GM23248 (cell line): ENCODE results near the gene CMTR1. TPM values are rescaled to one million over a fixed set of nuclear protein-coding genes. Genes with fewer than 3 reads are reported as not detected.

Experiments used
- DNase-seq: peaks from one replicate; pipeline ENCODE4 v3.0.0-alpha.2; 2015
- H2AFZ ChIP-seq: fragments of 200-600 bp; sonication (generic); 2 replicates; pipeline ENCODE4 v1.6.1; 2016; ENCODE audit warnings: antibody characterized with exemption
- H3F3A ChIP-seq: fragments of 200-600 bp; sonication (generic); 2 replicates; pipeline ENCODE4 v1.6.1; 2016; ENCODE audit warnings: mild to moderate bottlenecking, antibody characterized with exemption, mixed run types; ENCODE audit not compliant: insufficient read depth
- H3K27ac ChIP-seq: fragments of 200-600 bp; sonication (generic); 2 replicates; pipeline ENCODE4 v1.5.1; 2016; ENCODE audit warnings: mild to moderate bottlenecking
- H3K27me3 ChIP-seq: fragments of 200-600 bp; sonication (generic); replicated peaks from 2 replicates; pipeline ENCODE4 v1.6.1; 2016; ENCODE audit warnings: mild to moderate bottlenecking; ENCODE audit not compliant: insufficient read depth
- H3K36me3 ChIP-seq: fragments of 200-600 bp; sonication (generic); 2 replicates; pipeline ENCODE4 v1.6.1; 2016; ENCODE audit warnings: low read depth, mild to moderate bottlenecking
- H3K4me1 ChIP-seq: fragments of 200-600 bp; sonication (generic); 2 replicates; pipeline ENCODE4 v1.6.1; 2016; ENCODE audit warnings: mild to moderate bottlenecking; ENCODE audit not compliant: insufficient read depth
- H3K4me2 ChIP-seq: fragments of 200-600 bp; sonication (generic); one replicate; pipeline ENCODE4 v1.6.1; 2016; ENCODE audit warnings: mild to moderate bottlenecking; ENCODE audit not compliant: unreplicated experiment
- H3K4me3 ChIP-seq: fragments of 200-600 bp; sonication (generic); 2 replicates; pipeline ENCODE4 v1.5.1; 2016; ENCODE audit warnings: mild to moderate bottlenecking
- H3K79me2 ChIP-seq: fragments of 200-600 bp; sonication (generic); 2 replicates; pipeline ENCODE4 v1.6.1; 2016; ENCODE audit warnings: mild to moderate bottlenecking; ENCODE audit not compliant: insufficient read depth
- H3K9ac ChIP-seq: fragments of 200-600 bp; sonication (generic); 2 replicates; pipeline ENCODE4 v1.6.1; 2016; ENCODE audit warnings: mild to moderate bottlenecking
- H3K9me2 ChIP-seq: fragments of 200-600 bp; sonication (generic); 2 replicates; pipeline ENCODE4 v1.6.1; 2016; ENCODE audit warnings: mixed run types, mild to moderate bottlenecking, moderate library complexity; ENCODE audit not compliant: insufficient read depth
- H3K9me3 ChIP-seq: fragments of 200-600 bp; sonication (generic); one replicate; pipeline ENCODE4 v1.6.1; 2017; ENCODE audit warnings: low read depth
- H4K20me1 ChIP-seq: fragments of 200-600 bp; sonication (generic); 2 replicates; pipeline ENCODE4 v1.6.0; 2016; ENCODE audit not compliant: insufficient read depth
- EZH2 ChIP-seq: fragments of 200-600 bp; sonication (generic); IDR thresholded peaks from 2 replicates; pipeline ENCODE4 v1.6.1; 2018; ENCODE audit warnings: antibody characterized with exemption, mild to moderate bottlenecking; ENCODE audit not compliant: insufficient read depth, poor library complexity, severe bottlenecking
- EZH2phosphoT487 ChIP-seq: fragments of 200-600 bp; sonication (generic); IDR thresholded peaks from 2 replicates; pipeline ENCODE4 v1.6.1; 2018; ENCODE audit warnings: antibody characterized with exemption, moderate library complexity, mild to moderate bottlenecking, low read depth; ENCODE audit not compliant: insufficient read depth
- whole genome bisulfite sequencing, 2 experiments: methylation state at CpG; one replicate each; pipeline ENCODE4 v1.1.6; 2015 to 2017; ENCODE audit warnings: low lambda C conversion rate in 2 of 2, low coverage in 1 of 2; ENCODE audit errors: missing lambda C conversion rate in 2 of 2; 5-methylcytosine and 5-hydroxymethylcytosine counted together
- in situ Hi-C: fragments of 300-500 bp; cut with MboI; formaldehyde crosslinking; loops from 2 replicates; pipeline ENCODE4 v1.15.0; 2020
- polyA plus RNA-seq: library from polyadenylated mRNA; unstranded; fragments of >200 nt; fragmentation: Nextera tagmentation; extraction: Ambion mirVana; gene quantifications from 2 replicates; pipeline ENCODE4 v1.2.1, GENCODE V29; 2016
- total RNA-seq: library from RNA; depleted of rRNA; stranded (reverse); fragments of >200 nt; shearing (Covaris generic); gene quantifications from 2 replicates; pipeline ENCODE4 v1.2.3, GENCODE V29; 2014

Gene CMTR1
- total and polyA plus RNA-seq, 2 experiments from 2014 or later: 16.1 to 46.3 TPM

GRCh38 chr6:37491171-37491829, 58.3 kb downstream of the CMTR1 start:
- Histone ChIP-seq H3F3A (no peaks in the 10 kb centered on the region), H3K9me2 (no peaks in the 10 kb centered on the region), H3K9me3 (no peaks in the 10 kb centered on the region), H3K36me3 (no peaks in the 10 kb centered on the region), H3K4me2 (no peak overlapping the region), H4K20me1 (no peaks in the 10 kb centered on the region), H3K4me1 (no peaks in the 10 kb centered on the region), H3K4me3 (no peak overlapping the region), H2AFZ (no peak overlapping the region), H3K27ac (no peak overlapping the region), H3K9ac (no peak overlapping the region), H3K79me2 (no peaks in the 10 kb centered on the region), H3K27me3 (no peaks in the 10 kb centered on the region)
- in situ Hi-C loops: no loop called here
- WGBS, 2 experiments: 63 to 64% methylated on average over 12 of the region's 12 CpGs
- TF ChIP-seq EZH2phosphoT487 (no peak), EZH2 (no peak)
- DNase-seq: no peak

DNA sequence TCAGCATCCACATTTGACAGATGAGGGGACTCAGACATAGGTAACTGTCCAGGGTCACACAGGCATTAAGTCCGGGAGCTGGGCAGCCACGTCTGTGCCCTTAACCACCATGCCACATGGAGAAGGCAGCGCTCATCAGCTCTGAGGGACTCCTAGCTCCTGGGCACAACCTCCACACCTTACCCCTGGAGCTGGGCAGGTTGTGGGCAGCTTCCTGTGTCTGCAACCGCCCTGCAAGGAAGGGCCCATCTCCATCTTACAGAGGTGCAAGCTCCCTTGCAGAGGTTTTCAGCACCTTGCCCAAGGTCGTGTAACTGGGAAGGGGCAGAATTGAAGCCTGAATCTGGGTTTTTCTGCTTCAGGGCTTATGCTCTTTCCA, 58.8 kb downstream of the CMTR1 start:
- no peak overlapping the region for H3K4me3 ChIP-seq
- H3F3A ChIP-seq: no peaks in the 10 kb centered on the region
- no peaks in the 10 kb centered on the region for H3K9me2 ChIP-seq
- H3K9ac ChIP-seq: no peak overlapping the region
- H3K27ac ChIP-seq: no peak overlapping the region
- no peaks in the 10 kb centered on the region for H3K9me3 ChIP-seq
- H3K36me3 ChIP-seq: no peaks in the 10 kb centered on the region
- no peak overlapping the region for H3K4me2 ChIP-seq
- TF ChIP-seq EZH2phosphoT487: no peak
- TF ChIP-seq EZH2: no peak
- H2AFZ ChIP-seq: no peak overlapping the region
- no peaks in the 10 kb centered on the region for H3K4me1 ChIP-seq
- H3K27me3 ChIP-seq: no peaks in the 10 kb centered on the region
- in situ Hi-C loops: no loop called here
- no peak for DNase-seq
- H4K20me1 ChIP-seq: no peaks in the 10 kb centered on the region
- WGBS, 2 experiments: 56 to 62% methylated on average over 5 of the region's 5 CpGs
- H3K79me2 ChIP-seq: no peaks in the 10 kb centered on the region

DNA sequence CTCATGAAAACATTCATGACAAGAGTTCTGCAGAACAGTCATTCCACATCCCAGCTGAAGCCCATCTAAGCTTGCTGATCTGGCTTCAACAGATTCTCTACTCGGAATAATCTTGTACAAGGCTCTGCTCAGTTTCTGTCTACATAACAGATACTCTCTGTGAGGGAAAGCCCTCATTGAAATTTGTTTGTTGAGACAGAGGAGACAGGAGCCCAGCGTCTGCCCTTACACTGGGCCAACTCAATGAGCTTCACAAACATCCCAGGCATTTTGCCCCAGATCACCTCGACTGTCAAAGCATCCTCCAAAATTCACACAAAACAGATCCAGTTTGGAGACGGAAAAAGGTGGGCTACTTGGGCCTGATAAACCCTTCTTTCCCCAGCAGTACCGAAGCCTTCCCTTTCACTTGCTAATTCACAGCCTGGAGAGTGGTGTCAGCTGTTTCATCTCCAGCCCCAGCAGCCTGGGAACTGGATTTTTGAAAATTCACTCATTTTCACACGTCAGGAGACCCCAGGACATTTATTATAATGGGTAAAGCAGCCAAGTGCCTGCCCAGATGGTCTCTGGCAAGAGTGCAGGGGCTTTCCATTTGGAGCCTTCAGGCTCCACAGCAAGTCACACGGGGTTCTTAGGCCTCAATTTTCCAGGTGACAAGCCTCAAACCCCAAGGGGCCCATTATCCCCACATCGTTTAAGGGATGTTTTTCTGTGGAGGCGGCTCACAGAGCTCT, 59.4 kb downstream of the CMTR1 start:
- Histone ChIP-seq H3K9ac (no peak overlapping the region), H3K9me2 (no peaks in the 10 kb centered on the region), H3F3A (no peaks in the 10 kb centered on the region), H4K20me1 (no peaks in the 10 kb centered on the region), H3K27ac (no peak overlapping the region), H3K4me3 (no peak overlapping the region), H3K79me2 (no peaks in the 10 kb centered on the region), H2AFZ (no peak overlapping the region), H3K4me2 (no peak overlapping the region), H3K36me3 (no peaks in the 10 kb centered on the region), H3K27me3 (no peaks in the 10 kb centered on the region), H3K4me1 (no peaks in the 10 kb centered on the region), H3K9me3 (no peaks in the 10 kb centered on the region)
- in situ Hi-C loops: no loop called here
- DNase-seq: no peak
- TF ChIP-seq EZH2: no peak
- TF ChIP-seq EZH2phosphoT487: no peak
- WGBS, 2 experiments: 58 to 59% methylated on average over 9 of the region's 9 CpGs

GRCh38 chr6:37492991-37493660, 60.1 kb downstream of the CMTR1 start:
- H3K4me1 ChIP-seq: no peaks in the 10 kb centered on the region
- no peak overlapping the region for H3K4me2 ChIP-seq
- H3F3A ChIP-seq: no peaks in the 10 kb centered on the region
- H3K27ac ChIP-seq: no peak overlapping the region
- WGBS, 2 experiments: 71 to 73% methylated on average over 38 of the region's 38 CpGs
- H3K9ac ChIP-seq: no peak overlapping the region
- H2AFZ ChIP-seq: no peak overlapping the region
- H3K36me3 ChIP-seq: no peaks in the 10 kb centered on the region
- H3K9me2 ChIP-seq: no peaks in the 10 kb centered on the region
- no peak for DNase-seq
- TF ChIP-seq EZH2phosphoT487: no peak
- no peak for TF ChIP-seq EZH2
- no peaks in the 10 kb centered on the region for H3K9me3 ChIP-seq
- no peaks in the 10 kb centered on the region for H3K79me2 ChIP-seq
- H4K20me1 ChIP-seq: no peaks in the 10 kb centered on the region
- no peaks in the 10 kb centered on the region for H3K27me3 ChIP-seq
- in situ Hi-C loops: no loop called here
- no peak overlapping the region for H3K4me3 ChIP-seq
